Ovary (tissue), 3 donors: Measurements from ENCODE around the gene SPEG.

Source experiments
- CTCF ChIP-seq, 3 donors: fragments of 450-650 bp in 2 of 3; fragments of 200-600 bp in 1 of 3; IDR thresholded peaks; one replicate each; pipeline versions ENCODE4 v1.5.1 to v1.8.0; 2016 to 2022; ENCODE audit warnings: antibody characterized with exemption in 3 of 3, mild to moderate bottlenecking in 1 of 3
- POLR2A ChIP-seq: fragments of 450-650 bp; IDR thresholded peaks from one replicate; pipeline ENCODE4 v1.6.1; 2017; ENCODE audit warnings: antibody characterized with exemption, mild to moderate bottlenecking, moderate library complexity
- donor health status: DM: no; HTN: no; CAD: no.

GRCh38 chr2:219493086-219493485 lies 58.4 kb downstream of the SPEG start:
- TF ChIP-seq POLR2A (no peak), CTCF (IDR thresholded peaks at IDR 0.05) (no peak)
